Stimulated activated CD8-positive, alpha-beta memory T cell treated with anti-CD3 and anti-CD28 coated beads, Interleukin-4, amount 100 ng/mL, for 4 hours (primary cell): Measurements from ENCODE around the gene FHAD1.
"Not testable (repeated sequence)": the region's sequence is repeated elsewhere in the genome, so short reads cannot be mapped to it uniquely, and the experiment has no call there.

Source experiments
- DNase-seq, 2 donors: peaks; one replicate each; pipeline ENCODE4 v3.0.0-alpha.2; 2020; ENCODE audit warnings: low read depth in 2 of 2, low spot score in 1 of 2

Gene FHAD1

GRCh38 chr1:15362737-15363128 lies 115.7 kb downstream of the FHAD1 start:
- no peak for DNase-seq

GRCh38 chr1:15364740-15365139 lies 117.7 kb downstream of the FHAD1 start:
- DNase-seq: no peak

GRCh38 chr1:15368888-15369287 lies 121.9 kb downstream of the FHAD1 start:
- DNase-seq: no peak

- no peak for DNase-seq
These were observed 123.2 kb downstream of the FHAD1 start for GRCh38 chr1:15370268-15370667.

- no peak for DNase-seq
These were observed 123.9 kb downstream of the FHAD1 start for GRCh38 chr1:15370781-15371520.

- no peak for DNase-seq
These were observed 124.9 kb downstream of the FHAD1 start for GRCh38 chr1:15371610-15372545.

GRCh38 chr1:15378729-15379128 lies 131.7 kb downstream of the FHAD1 start:
- no peak for DNase-seq

- not testable (repeated sequence) for DNase-seq
These were observed 132.1 kb downstream of the FHAD1 start for GRCh38 chr1:15379151-15379550.

- DNase-seq: no peak
These were observed 133.8 kb downstream of the FHAD1 start for GRCh38 chr1:15380601-15381508.

GRCh38 chr1:15381805-15382204 lies 134.8 kb downstream of the FHAD1 start:
- no peak for DNase-seq

- no peak for DNase-seq
These were observed 135.8 kb downstream of the FHAD1 start for GRCh38 chr1:15382601-15383518.

GRCh38 chr1:15383810-15384209 lies 136.8 kb downstream of the FHAD1 start:
- DNase-seq: no peak

- DNase-seq: no peak
These were observed 137.4 kb downstream of the FHAD1 start for GRCh38 chr1:15384301-15384901.

- DNase-seq: no peak
These were observed 138.4 kb downstream of the FHAD1 start for GRCh38 chr1:15385420-15385819.

- DNase-seq: no peak
These were observed 139.2 kb downstream of the FHAD1 start for GRCh38 chr1:15386164-15386749.

- DNase-seq: no peak
These were observed 141.3 kb downstream of the FHAD1 start for GRCh38 chr1:15388201-15388880.

GRCh38 chr1:15389828-15390227 lies 142.8 kb downstream of the FHAD1 start:
- not testable (repeated sequence) for DNase-seq

- no peak for DNase-seq
These were observed 143.6 kb downstream of the FHAD1 start for GRCh38 chr1:15390667-15391066.

GRCh38 chr1:15391366-15391765 lies 144.3 kb downstream of the FHAD1 start:
- DNase-seq: no peak
